Muscle layer of colon (tissue), 2 donors: ENCODE results near the gene TSPAN4.

Experiments used
- H3K27ac ChIP-seq: one replicate; pipeline ENCODE4 v1.7.0; 2013; ENCODE audit warnings: low read depth, mild to moderate bottlenecking, low read length, moderate library complexity
- H3K27me3 ChIP-seq, 2 donors: one replicate each; pipeline ENCODE4 v1.7.0; 2013; ENCODE audit warnings: low read length in 2 of 2, mild to moderate bottlenecking in 2 of 2; ENCODE audit not compliant: insufficient read depth in 2 of 2, control insufficient read depth in 1 of 2
- H3K36me3 ChIP-seq: one replicate; pipeline ENCODE4 v1.7.0; 2013; ENCODE audit warnings: mild to moderate bottlenecking, low read length; ENCODE audit not compliant: insufficient read depth
- H3K4me1 ChIP-seq: one replicate; pipeline ENCODE4 v1.7.0; 2013; ENCODE audit warnings: mild to moderate bottlenecking, low read length; ENCODE audit not compliant: insufficient read depth
- H3K4me3 ChIP-seq, 2 donors: one replicate each; pipeline ENCODE4 v1.7.0; 2013; ENCODE audit warnings: low read length in 2 of 2, low read depth in 1 of 2, mild to moderate bottlenecking in 1 of 2, moderate library complexity in 1 of 2
- H3K9ac ChIP-seq: one replicate; pipeline ENCODE4 v1.7.0; 2013; ENCODE audit warnings: low read length
- H3K9me3 ChIP-seq: one replicate; pipeline ENCODE4 v1.7.0; 2013; ENCODE audit warnings: mild to moderate bottlenecking, low read length
- donor health status: abdominal sarcoma.
- donor health status: Adenocarcinoma of cecum.

The TSPAN4 gene

DNA sequence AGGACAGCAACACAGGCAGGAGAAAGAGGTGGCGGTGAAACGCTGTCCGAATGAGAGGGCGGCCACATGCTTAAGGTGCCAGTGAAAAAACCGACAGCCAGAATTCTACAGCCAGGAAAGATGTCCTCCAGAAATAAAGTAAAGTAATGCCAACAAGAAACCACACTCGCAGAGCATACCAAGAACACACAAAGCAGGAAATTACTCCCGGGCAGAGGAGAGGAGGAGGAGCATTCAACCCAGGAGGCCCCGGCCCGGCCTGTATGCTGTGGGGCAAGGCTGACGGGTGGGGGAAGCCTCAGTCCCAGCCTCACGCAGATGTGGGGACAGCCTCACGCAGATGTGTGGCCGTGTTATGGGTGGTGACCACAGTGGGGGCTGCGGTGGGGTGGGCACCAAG is 39.9 kb downstream of the TSPAN4 start:
- Histone ChIP-seq H3K27ac (no peak overlapping the region), H3K4me1 (no peaks in the 10 kb centered on the region), H3K4me3 (no peak overlapping the region), H3K9ac (no peak overlapping the region), H3K27me3 (no peaks in the 10 kb centered on the region), H3K9me3 (no peaks in the 10 kb centered on the region), H3K36me3 (no peaks in the 10 kb centered on the region)

DNA sequence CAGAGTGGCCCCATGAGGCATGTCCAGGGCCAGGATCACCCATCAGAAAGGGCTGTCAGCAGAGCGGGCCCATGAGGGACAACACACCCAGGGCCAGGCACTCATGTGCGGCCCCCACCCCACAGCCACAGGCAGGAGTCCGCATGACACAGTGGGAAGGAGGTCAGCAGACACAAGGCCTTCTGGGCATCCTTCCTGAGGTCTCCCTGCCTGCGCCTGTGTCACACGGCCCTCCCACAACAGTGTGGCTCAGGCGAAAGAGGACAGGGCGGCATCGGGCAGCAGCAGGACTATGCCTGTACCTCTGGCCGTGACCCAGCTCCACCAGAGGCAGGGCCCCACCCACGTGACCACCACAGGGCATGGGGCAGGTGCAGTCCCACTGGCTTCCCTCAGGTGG is 40.9 kb downstream of the TSPAN4 start:
- Histone ChIP-seq H3K27me3 (no peaks in the 10 kb centered on the region), H3K9me3 (no peaks in the 10 kb centered on the region), H3K4me1 (no peaks in the 10 kb centered on the region), H3K4me3 (no peak overlapping the region), H3K9ac (no peak overlapping the region), H3K36me3 (no peaks in the 10 kb centered on the region), H3K27ac (no peak overlapping the region)

DNA sequence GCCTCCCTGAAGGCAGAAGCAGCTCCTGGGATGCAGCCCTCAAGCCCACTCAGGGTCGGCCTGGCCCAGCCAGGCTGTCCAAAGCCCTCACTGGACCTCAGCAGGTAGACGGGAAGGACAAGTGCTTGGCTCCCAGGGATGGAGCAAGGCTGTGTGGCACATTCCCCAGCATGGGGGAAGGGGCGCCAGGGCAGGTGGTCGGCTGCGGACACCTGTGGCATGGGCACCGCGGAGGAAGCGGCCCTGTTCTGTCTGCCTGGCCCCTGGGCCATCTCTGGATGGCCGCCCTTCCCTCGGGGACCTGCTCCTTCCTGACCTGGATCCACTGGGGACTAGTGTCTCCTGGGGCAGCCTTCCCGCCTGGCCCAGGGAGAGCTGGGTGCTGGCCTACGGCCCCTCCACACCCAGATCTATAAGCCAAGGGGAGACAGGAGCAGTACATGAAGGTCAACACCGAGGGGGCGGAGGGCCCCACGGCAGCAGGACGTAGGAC is 42.0 kb downstream of the TSPAN4 start:
- Histone ChIP-seq H3K27me3 (no peaks in the 10 kb centered on the region), H3K4me1 (no peaks in the 10 kb centered on the region), H3K27ac (no peak overlapping the region), H3K4me3 (no peak overlapping the region), H3K36me3 (no peaks in the 10 kb centered on the region), H3K9ac (no peak overlapping the region), H3K9me3 (no peaks in the 10 kb centered on the region)

DNA sequence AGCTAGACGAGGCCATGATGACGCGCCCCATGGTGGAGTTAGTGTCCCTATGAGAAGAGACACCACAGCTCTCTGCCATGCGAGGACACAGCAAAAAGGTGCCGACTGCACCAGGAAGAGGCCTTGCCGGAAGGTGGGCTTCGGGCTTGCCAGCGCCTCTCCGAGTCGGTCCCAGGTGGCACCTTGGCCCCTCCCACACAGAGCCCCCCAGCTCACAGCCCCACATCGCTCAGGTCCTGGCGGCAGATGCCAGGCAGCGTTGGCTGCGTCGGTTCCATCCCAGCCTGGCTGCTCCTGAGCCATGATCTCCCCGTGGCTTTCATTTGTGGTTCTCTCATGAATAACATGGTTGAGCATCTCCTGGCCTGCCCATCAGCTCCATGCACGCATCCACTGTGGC is 43.9 kb downstream of the TSPAN4 start:
- no peaks in the 10 kb centered on the region for H3K36me3 ChIP-seq
- no peaks in the 10 kb centered on the region for H3K27me3 ChIP-seq
- H3K9me3 ChIP-seq: no peaks in the 10 kb centered on the region
- H3K4me3 ChIP-seq: no peak overlapping the region
- no peak overlapping the region for H3K27ac ChIP-seq
- no peaks in the 10 kb centered on the region for H3K4me1 ChIP-seq
- H3K9ac ChIP-seq: no peak overlapping the region

DNA sequence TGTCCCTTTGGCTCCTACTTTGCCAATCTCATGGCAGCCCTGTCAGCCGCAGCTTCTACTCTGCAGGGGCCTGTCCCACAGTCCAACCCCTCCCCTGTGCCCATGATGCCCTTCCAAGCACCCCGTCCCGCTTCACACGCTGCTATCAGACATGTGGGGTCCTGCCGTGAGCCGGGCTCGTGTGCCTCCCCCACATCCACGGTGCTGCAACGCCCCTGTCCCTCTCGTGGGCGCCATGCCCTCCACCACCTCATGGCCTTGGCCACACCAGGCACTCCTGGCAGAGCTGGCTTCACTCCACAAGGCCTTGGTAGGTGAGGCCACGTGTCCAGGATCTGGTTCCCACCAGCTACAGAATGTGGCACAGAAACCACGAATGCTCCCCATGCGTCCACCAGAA is 44.9 kb downstream of the TSPAN4 start:
- H3K4me3 ChIP-seq: no peak overlapping the region
- no peaks in the 10 kb centered on the region for H3K9me3 ChIP-seq
- no peaks in the 10 kb centered on the region for H3K4me1 ChIP-seq
- H3K27me3 ChIP-seq: no peaks in the 10 kb centered on the region
- H3K36me3 ChIP-seq: no peaks in the 10 kb centered on the region
- no peak overlapping the region for H3K27ac ChIP-seq
- no peak overlapping the region for H3K9ac ChIP-seq

DNA sequence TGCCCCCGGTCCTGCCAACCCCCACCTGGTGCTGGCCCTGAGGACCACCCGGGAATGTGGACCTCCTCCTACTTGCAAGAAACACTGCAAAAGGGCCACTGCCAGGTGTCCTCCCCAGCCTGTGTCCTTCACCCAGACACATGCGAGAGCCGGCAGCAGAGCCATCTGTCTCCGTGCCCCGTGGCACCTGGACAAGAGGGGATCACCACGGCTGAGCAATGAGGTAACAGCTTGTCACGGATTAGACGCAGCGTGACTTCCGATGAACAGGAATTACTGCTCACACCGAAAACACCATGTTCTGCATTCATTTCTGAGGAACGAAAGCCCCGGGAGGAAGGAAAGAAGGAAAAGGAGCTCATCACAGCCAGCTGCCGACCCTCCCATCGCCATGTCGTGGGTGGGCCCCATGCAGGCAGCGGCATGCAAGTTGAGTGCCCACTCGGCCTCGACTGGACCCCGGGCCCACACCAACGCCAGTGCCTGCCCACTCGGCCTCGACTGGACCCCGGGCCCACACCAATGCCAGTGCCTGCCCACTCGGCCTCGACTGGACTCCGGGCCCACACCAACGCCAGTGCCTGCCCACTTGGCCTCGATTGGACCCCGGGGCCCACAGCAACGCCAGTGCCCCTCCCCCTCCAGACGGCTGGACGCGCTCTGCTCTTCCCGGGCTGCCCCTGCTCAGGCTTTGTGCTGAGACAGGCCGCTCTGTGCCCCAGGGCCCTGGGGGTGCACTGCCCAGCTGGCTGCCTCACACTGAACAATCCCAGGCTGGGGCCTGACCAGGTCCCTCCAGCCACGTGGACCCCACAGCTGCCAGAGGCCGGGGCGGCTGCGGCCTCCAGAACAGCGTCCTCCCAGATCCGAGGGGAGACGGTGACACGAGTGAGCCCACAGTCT is 45.9 kb downstream of the TSPAN4 start:
- Histone ChIP-seq H3K27ac (no peak overlapping the region), H3K36me3 (no peaks in the 10 kb centered on the region), H3K4me1 (no peaks in the 10 kb centered on the region), H3K9me3 (no peaks in the 10 kb centered on the region), H3K9ac (no peak overlapping the region), H3K27me3 (no peaks in the 10 kb centered on the region), H3K4me3 (no peak overlapping the region)

DNA sequence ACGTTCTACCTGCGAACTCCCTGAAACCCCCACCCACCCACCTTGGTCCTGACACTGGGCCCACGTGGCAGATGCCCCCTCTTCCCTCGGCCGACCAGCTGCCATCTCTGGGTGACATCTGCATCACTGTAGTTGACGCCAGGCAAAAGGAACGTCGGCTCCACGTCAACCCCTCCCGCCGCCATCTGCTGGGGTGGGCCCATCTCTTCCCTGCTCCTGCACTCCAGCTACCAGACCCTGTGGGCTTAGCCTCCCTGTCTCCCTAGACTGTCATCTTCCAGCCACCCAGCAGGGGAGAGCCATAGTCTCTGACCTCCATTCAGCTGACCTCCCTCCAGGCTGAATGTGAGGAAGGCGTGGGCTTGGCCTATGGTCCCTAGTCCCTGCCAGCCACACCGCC is 46.6 kb downstream of the TSPAN4 start:
- Histone ChIP-seq H3K4me1 (no peaks in the 10 kb centered on the region), H3K27ac (no peak overlapping the region), H3K27me3 (no peaks in the 10 kb centered on the region), H3K9ac (no peak overlapping the region), H3K4me3 (no peak overlapping the region), H3K9me3 (no peaks in the 10 kb centered on the region), H3K36me3 (no peaks in the 10 kb centered on the region)

DNA sequence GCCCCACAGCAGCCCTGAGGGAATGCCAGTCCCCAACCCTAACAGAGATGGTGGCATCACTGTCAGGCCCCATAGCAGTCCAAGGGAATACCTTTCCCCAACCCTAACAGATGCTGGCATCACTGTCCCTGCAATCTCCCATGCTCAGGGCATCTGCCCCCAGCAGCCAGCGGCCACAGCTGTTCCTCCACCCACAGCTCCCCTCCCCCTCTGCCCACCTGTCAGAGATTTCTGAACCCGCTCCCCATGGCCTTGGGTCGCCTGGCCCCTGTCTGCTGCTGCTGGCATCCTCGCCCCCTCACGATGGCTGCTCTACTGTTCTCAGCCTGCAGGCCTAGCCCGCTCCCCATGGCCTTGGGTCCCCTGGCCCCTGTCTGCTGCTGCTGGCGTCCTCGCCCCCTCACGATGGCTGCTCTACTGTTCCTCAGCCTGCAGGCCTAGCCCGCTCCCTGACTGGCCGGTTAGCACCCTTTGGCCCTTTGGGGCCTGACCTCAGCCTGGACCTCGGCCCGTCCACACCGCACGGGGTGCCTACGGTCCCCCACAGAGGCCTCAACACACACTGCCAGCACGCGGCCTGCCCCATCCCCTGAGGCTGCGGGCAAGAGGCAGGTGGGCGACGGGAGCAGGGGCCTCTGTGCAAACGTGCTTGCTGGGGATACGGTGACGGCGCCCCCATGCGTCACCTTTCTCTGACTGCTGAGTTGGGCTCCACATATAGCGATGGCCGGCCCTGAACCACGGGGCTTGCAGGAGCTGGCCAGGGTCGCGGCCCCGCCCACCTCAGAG is 47.2 kb downstream of the TSPAN4 start:
- H3K4me1 ChIP-seq: no peaks in the 10 kb centered on the region
- no peak overlapping the region for H3K4me3 ChIP-seq
- H3K27ac ChIP-seq: no peak overlapping the region
- H3K9ac ChIP-seq: no peak overlapping the region
- no peaks in the 10 kb centered on the region for H3K27me3 ChIP-seq
- H3K9me3 ChIP-seq: no peaks in the 10 kb centered on the region
- no peaks in the 10 kb centered on the region for H3K36me3 ChIP-seq

DNA sequence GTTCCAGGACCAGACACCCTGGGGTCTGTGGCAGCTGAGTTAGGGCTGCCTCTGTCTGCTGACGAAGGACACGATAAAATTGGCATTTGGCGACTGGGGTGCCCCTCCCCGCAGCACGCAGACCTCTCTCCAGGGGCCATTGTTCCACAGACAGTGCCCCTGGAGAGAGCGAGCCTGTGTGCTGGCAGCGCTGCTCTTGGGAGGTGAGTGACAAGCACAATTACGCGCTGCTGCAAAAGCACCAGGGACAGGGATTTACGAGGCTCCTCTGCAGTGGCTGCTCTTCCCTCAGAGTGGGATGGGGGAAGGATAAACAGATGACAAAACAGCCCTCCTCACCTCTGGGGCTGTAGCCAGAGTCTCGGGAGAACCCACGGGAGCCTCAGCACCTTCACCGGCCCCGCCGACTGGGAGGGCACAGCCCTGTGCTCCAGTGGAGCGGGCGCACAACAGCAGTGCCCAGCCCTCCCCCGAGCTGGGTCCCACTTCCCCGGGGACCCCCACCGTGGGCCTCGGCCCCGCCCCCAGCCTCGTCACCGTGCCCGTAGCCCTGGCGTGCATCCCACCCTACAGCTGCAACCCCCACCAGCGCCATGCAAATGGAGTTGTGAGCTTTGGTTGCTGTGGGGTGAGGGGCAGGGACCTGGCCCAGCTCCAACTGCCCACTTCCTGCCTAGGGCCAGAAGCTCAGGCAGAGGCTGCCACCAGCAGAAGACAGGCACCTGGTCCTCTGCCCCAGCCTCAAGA is 48.3 kb downstream of the TSPAN4 start:
- Histone ChIP-seq H3K27me3 (no peaks in the 10 kb centered on the region), H3K9ac (no peak overlapping the region), H3K9me3 (no peaks in the 10 kb centered on the region), H3K27ac (no peak overlapping the region), H3K4me1 (no peaks in the 10 kb centered on the region), H3K4me3 (no peak overlapping the region), H3K36me3 (no peaks in the 10 kb centered on the region)

DNA sequence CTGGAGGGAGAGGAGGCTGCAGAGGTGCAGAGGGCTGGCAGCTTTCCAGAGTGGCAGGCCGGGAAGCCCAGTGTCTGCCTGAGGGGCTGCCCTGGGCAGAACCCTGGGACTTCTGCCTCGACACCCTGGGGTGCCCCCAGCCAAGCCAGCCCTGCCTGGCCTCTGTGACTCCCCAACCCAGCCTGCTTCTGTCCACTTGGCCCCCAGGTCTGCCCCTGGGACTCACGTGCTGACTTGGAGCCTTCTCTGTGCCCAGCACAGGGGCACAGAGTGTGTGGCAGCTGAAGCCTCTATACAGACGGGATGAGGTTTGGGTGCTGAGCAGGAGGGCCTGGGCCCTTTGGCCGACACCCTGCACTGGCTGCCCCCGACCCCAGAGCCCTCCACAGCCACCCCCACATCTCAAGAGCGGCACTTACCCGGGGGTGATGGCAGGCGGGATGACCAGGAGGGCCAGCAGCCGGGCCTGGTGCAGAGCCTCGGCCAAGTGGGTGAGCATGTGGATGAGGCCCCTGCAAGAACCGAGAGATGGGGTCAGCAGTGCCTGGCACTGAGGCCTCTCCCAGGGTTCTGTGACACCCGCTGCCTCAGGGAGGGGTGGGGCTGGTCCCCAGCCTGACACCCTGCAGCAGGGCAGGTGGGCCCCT is 50.5 kb downstream of the TSPAN4 start:
- Histone ChIP-seq H3K27me3 (no peaks in the 10 kb centered on the region), H3K9me3 (no peaks in the 10 kb centered on the region), H3K4me1 (peaks cover 9% of the 10 kb centered on the region), H3K36me3 (no peaks in the 10 kb centered on the region), H3K27ac (no peak overlapping the region), H3K4me3 (no peak overlapping the region), H3K9ac (no peak overlapping the region)
